ENCODE measurements around the gene TSTD2. TPM values are rescaled to one million over a fixed set of nuclear protein-coding genes. Genes with fewer than 3 reads are reported as not detected.
A peak's percentile ranks its signal among the peaks of the same experiment; 100 is the strongest.
"Not testable (repeated sequence)": the region's sequence is repeated elsewhere in the genome, so short reads cannot be mapped to it uniquely, and the experiment has no call there.

The TSTD2 gene
- total RNA-seq, 1 experiment from 2014 or later, result 18.8 TPM

GRCh38 chr9:97635026-97635425, 1.9 kb upstream of the TSTD2 start:
- DNase-seq (ENCODE audit: low read depth), result no peak
- in situ Hi-C loops (cut with HindIII; ENCODE audit: low pct_unique_long_range_greater_than_20kb, low sequenced_read_pairs), result no loop called here

DNA sequence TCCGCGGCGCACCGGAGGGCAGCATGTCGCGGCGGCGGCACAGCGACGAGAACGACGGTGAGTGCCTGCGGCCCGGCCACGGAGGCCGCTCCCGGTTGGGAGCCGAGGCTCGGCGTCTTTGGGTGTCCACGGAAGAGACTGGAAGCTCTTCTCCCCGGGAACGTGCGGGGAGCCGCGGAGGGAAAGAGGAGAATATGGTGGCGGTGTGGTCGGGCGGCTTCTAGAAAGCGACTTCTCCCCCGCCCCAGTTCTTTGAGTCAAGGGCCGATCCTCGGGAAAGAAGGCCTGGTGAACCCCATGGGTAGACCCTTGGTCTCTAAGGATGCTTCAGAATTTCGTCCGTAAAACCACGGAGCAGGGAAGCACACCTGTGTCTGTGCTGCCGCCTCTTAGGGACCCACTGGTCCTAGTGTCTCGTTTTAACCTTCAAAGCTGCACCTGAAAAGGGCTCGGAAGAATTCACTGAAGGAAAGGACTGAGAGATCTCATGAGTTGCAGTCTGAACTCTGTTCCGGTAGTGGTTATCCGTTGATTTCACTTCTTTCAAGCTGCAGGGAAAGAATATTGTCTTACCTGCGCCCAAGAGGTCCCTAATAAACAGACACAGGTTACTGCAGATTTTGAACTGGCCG, 807 bp upstream of the TSTD2 start:
- no peak for DNase-seq (ENCODE audit: low read depth)
- in situ Hi-C loops (cut with HindIII; ENCODE audit: low pct_unique_long_range_greater_than_20kb, low sequenced_read_pairs), result no loop called here

DNA sequence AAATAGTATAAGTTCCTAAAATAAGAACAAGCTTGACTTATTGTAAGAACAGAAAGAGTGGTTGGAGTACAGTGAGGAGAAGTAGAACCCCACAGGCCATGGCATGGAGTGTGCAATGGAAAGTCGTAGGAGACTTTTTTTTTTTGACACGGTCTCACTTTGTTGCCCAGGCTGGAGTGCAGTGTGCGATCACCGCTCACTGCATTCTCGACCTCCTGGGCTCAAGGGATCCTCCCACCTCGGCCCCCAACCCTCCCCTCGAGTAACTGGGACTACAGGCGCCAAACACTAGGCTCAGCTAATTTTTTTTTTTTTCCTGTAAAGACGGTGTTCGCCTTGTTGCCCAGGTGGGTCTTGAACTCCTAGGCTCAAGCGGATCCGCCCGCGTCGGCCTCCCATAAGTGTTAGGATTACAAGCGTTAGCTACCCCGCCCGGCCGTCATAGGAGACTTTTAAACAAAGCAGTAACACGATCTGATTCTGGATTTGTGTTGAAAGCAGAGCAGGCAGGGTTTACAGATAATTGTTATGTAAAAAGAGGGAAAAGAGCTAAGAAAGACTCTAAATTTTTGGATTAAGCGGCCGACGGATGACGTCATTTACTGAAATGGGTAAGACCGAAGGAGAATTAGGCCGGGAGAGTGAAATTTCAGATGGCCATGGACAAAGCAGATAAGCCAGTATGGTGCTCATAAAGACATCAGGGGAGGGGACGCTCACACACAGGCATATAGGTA, 752 bp downstream of the TSTD2 start:
- in situ Hi-C loops (cut with HindIII; ENCODE audit: low pct_unique_long_range_greater_than_20kb, low sequenced_read_pairs), result no loop called here
- no peak for DNase-seq (ENCODE audit: low read depth)

DNA sequence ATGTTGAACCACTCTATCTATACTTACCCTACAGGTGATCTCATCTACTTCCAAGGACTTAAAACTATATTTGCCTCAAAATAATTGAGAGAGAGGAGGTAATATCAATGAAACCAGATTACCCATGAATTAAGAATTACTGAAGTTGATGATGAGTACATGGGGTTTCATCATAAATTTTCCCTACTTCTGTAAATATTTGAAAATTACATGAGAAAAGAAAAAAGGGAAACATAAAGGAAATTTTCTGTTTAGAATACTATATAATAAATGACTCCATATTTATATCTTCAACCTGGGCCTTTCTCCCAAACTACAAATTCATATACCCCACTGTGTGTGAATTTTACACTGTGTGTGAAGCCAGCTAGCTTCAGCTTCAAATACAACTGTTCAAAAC, 2.6 kb downstream of the TSTD2 start:
- in situ Hi-C loops (cut with HindIII; ENCODE audit: low pct_unique_long_range_greater_than_20kb, low sequenced_read_pairs), result no loop called here
- no peak for DNase-seq (ENCODE audit: low read depth)

DNA sequence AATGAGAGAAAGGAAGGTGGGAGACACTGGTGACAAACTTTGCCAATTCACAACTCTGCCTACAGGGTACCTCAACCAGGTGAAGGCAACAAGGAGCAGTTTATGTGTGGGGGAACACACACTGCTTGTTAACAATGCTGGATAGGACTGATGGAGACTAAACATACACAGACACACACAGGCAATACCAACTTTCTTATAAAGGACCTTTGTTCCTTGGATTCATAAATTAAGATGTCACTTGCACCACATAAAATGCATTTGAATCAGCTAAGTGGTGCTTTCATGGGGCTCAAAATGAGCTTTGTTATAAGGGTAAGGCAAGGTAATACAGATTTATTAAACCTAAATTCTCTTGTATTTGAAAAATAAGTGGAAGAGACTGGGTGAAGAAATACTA, 4.0 kb downstream of the TSTD2 start:
- in situ Hi-C loops (cut with HindIII; ENCODE audit: low pct_unique_long_range_greater_than_20kb, low sequenced_read_pairs), result no loop called here
- no peak for DNase-seq (ENCODE audit: low read depth)

DNA sequence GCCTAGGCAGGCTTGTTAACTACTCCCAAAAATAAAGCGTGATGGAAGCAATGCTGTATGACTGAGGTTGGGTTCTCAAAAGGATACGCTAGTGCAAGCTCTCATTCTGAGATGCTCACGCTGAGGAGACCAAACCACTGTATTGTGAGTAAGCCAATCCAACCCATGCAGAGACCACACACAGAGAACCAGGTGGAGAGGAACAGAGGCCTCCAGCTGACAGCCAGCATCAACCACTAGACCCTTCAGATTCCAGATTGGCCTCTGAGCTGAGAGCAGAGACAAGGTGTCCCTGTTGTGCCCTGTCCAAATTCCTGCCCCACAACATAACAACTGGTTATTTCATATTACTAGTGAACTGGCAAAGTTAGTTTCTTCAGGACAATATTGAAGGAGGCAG, 4.5 kb downstream of the TSTD2 start:
- no peak for DNase-seq (ENCODE audit: low read depth)

DNA sequence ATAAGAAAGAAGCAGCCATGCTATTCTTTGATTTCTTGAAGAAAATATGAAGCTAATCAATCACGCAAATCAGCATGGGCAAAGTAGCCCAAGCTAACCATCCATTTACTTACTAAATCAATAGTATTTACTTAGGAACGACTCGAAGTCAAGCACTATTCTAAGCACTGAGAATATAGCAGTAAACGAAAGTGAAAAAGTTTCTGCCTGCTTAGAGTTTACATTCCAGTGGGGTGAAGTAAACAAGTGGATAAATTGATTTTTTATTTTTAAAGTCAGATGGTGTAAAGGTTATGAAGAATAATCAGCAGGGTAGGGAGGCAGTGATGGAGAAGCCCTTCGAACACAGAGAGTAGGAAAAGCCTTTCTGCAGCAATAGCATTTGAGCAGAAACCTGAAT, 5.5 kb downstream of the TSTD2 start:
- in situ Hi-C loops (cut with HindIII; ENCODE audit: low pct_unique_long_range_greater_than_20kb, low sequenced_read_pairs), result no loop called here
- DNase-seq (ENCODE audit: low read depth), result no peak

More for the DNA sequence above, 4.5 kb downstream of the TSTD2 start:
- in situ Hi-C loops (cut with HindIII; ENCODE audit: low pct_unique_long_range_greater_than_20kb, low sequenced_read_pairs), result no loop called here

GRCh38 chr9:97625620-97626019, 7.5 kb downstream of the TSTD2 start:
- DNase-seq (ENCODE audit: low read depth), result no peak
- in situ Hi-C loops (cut with HindIII; ENCODE audit: low pct_unique_long_range_greater_than_20kb, low sequenced_read_pairs), result no loop called here

DNA sequence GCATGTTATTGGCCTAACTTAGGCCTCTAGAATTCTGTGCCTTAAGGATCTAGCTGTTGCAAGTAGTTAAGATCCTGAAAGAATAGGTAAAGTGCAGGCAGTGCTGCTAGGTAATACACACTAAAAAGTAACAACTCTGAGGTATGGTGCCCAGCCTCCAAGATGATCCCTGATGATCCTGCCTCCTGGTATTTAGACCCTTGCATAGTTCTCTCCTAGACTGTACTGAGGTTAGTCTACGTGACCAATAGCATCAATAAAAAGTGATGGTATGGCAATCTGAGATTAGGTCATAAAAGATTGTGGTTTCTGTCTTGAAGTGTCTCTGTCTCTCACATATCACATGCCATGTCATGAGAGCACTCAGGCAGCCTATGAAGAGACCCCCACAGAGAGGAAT, 9.2 kb downstream of the TSTD2 start:
- no peak for DNase-seq (ENCODE audit: low read depth)
- in situ Hi-C loops (cut with HindIII; ENCODE audit: low pct_unique_long_range_greater_than_20kb, low sequenced_read_pairs), result no loop called here

DNA sequence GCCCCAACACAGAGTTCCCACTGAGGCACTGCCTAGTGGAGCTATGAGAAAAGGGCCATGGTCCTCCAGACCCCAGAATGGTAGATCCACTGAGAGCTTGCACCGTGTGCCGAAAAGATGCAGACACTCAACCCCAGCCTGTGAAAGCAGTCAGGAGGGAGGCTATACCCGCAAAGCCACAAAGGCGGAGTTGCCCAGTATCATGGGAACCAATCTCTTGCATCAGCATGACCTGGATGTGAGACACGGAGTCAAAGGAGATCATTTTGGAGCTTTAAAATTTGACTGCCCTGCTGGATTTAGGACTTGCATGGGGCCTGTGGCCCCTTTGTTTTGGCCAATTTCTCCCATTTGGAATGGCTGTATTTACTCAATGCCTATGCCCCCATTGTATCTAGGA, 10.7 kb downstream of the TSTD2 start:
- in situ Hi-C loops (cut with HindIII; ENCODE audit: low pct_unique_long_range_greater_than_20kb, low sequenced_read_pairs), result not testable (repeated sequence)

GRCh38 chr9:97620063-97620462, 13.1 kb downstream of the TSTD2 start:
- DNase-seq (ENCODE audit: low read depth); in situ Hi-C loops (cut with HindIII; ENCODE audit: low pct_unique_long_range_greater_than_20kb, low sequenced_read_pairs): not testable (repeated sequence)

More for the DNA sequence above, 10.7 kb downstream of the TSTD2 start:
- DNase-seq (ENCODE audit: low read depth), result not testable (repeated sequence)

- no peak for DNase-seq (ENCODE audit: low read depth)
- in situ Hi-C loops (cut with HindIII; ENCODE audit: low pct_unique_long_range_greater_than_20kb, low sequenced_read_pairs), result no loop called here
Measured at GRCh38 chr9:97617939-97618416, 15.2 kb downstream of the TSTD2 start.

DNA sequence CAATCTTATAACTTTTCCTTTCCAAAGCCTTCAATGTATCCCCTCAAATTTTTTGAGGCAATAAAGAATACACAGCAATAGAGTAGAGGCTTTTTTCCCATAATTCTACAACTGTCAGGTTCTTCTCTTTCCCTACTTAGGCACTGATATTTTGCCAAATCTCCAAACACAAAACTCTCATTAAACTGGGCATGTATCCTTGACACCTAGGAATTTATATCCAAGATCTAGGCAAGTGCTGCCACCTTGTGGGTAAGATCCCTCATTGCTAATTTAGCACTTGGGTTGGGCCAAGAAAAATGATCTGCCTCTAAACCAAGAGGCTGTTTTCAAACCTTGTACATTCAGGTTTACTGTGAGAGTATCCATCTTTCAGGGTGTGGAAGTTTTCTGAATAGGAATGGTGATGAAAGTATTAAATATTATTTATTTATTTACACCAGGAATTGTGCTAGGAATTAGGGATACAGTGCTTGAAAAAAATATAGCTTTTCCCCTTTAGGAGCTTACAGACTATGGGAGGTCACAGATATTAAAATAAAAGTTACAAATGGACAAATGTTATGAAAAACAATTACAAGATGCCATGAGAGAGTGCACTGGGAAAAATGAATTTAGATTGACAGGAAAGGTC, 17.6 kb downstream of the TSTD2 start:
- peak; percentile 37 for DNase-seq (ENCODE audit: low read depth)
- in situ Hi-C loops (cut with HindIII; ENCODE audit: low pct_unique_long_range_greater_than_20kb, low sequenced_read_pairs), result no loop called here

DNA sequence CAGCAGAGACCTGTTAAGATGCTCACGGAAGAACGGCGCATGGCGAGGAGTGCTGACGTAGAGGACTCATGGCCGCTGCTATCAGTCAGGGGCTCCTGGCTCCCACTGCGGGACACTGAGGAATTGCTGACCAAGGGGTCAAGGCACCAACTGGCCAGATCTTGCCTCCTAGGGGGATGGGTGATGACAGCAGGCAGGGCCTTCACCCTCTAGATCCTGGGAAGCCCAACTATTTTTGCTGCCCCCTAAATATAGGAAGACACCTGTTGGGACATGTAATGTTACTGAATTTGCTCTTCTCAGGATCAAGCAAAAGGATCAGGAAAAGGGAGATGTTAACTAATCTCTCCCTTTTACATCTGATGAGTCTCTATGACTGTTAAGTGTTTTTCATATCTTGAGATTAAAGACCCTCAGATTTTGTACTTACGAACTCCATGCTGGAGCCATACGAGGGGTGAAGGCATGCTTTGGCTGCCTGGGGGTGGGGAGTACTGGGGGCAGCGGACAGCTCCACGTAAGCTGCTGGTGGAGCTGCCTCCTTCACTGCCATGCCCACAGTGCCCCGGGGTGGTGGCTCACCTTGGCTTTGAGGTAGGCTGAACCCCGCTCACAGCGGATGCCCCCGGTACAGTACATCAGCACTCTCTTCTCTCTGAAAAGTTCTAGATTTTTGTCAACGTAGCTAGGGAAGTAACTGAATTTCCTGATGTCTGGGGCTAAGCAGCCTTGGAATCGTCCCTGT, 28.1 kb downstream of the TSTD2 start:
- in situ Hi-C loops (cut with HindIII; ENCODE audit: low pct_unique_long_range_greater_than_20kb, low sequenced_read_pairs), result no loop called here
- no peak for DNase-seq (ENCODE audit: low read depth)

DNA sequence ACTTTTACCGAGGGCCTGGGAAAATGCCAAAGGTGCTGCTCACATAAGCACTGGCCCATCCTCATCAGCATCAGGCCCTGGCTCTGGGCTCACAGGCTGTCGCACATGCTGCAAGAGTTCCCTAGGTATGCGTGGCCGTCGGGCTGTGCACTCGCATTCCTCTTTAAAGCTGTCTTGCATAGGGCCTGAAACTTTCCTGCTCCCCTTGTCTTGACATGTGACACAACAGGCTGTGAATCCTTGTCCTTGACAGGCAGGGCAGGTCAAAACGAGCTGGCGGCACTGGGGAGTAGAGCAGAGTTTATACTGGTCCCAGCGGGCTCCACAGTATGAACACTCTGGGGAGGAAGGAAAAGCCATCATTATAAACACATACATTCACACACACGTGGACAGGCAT, 30.7 kb downstream of the TSTD2 start:
- no peak for DNase-seq (ENCODE audit: low read depth)
- in situ Hi-C loops (cut with HindIII; ENCODE audit: low pct_unique_long_range_greater_than_20kb, low sequenced_read_pairs), result no loop called here

DNA sequence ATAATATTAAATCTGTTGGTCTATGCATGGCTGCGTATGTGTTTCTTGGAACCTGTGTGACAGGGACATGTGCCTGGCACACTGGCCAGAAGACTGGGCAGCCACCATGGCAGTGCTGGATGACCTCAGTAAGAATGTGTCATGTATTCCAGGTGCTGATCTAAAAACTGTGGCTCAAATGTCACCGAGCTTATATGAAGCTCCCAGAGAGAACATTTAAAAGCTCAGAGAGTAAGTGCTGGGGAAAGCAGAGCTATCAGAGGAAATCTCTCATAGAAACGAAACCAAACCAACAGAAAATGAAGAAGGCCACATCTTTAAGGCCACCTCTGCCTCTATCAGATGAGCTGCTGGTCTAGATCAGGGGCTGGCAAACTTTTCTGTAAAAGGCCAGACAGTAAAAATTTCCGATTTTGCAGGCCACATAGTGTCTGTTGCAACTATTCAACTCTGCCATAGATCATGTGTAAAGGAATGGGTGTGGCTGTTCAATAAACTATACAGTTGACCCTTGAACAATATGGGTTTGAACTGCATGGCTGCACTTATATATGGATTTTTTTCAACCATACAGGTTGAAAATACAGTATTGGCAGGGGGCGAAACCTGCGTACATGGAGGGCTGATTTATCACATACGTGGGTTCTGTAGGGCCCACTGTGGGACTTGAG, 31.8 kb downstream of the TSTD2 start:
- no peak for DNase-seq (ENCODE audit: low read depth)
- in situ Hi-C loops (cut with HindIII; ENCODE audit: low pct_unique_long_range_greater_than_20kb, low sequenced_read_pairs), result no loop called here

- in situ Hi-C loops (cut with HindIII; ENCODE audit: low pct_unique_long_range_greater_than_20kb, low sequenced_read_pairs), result no loop called here
- DNase-seq (ENCODE audit: low read depth), result no peak
Measured at GRCh38 chr9:97600531-97601227, 32.5 kb downstream of the TSTD2 start.
